GM13976 (cell line): ENCODE measurements around the gene TBC1D1.

Experiments
- DNase-seq: peaks from one replicate; pipeline ENCODE4 v3.0.0; 2012; ENCODE audit warnings: low spot score
- CTCF ChIP-seq: IDR thresholded peaks from 2 replicates; pipeline ENCODE4 v1.5.1; 2012; ENCODE audit warnings: borderline replicate concordance, mild to moderate bottlenecking; ENCODE audit not compliant: insufficient read depth; ENCODE audit errors: extremely low read depth, missing control alignments, control extremely low read depth
- in situ Hi-C: fragments of 300-500 bp; cut with MboI; formaldehyde crosslinking; loops from one replicate; pipeline ENCODE4 v1.12.0; 2022; ENCODE audit warnings: low sequenced_read_pairs, mixed read lengths, inconsistent platforms; ENCODE audit not compliant: unreplicated experiment

Gene TBC1D1

GRCh38 chr4:38139187-38139586, 248.3 kb downstream of the TBC1D1 start:
- no peak for TF ChIP-seq CTCF
- DNase-seq = no peak
- in situ Hi-C loops = no loop called here

- TF ChIP-seq CTCF = no peak
- no peak for DNase-seq
- in situ Hi-C loops = no loop called here
Measured at GRCh38 chr4:38140643-38141203, 249.8 kb downstream of the TBC1D1 start.

GRCh38 chr4:38141808-38142500, 251.1 kb downstream of the TBC1D1 start:
- DNase-seq = no peak
- in situ Hi-C loops = no loop called here
- no peak for TF ChIP-seq CTCF

- DNase-seq = no peak
- TF ChIP-seq CTCF = no peak
- in situ Hi-C loops = no loop called here
Measured at GRCh38 chr4:38144031-38144430, 253.1 kb downstream of the TBC1D1 start.

GRCh38 chr4:38145033-38145678, 254.3 kb downstream of the TBC1D1 start:
- TF ChIP-seq CTCF = no peak
- in situ Hi-C loops = no loop called here
- no peak for DNase-seq

- in situ Hi-C loops = no loop called here
- DNase-seq = no peak
- TF ChIP-seq CTCF = no peak
Measured at GRCh38 chr4:38145741-38146140, 254.9 kb downstream of the TBC1D1 start.
